Measurements from ENCODE around the gene ZNF608. TPM values are rescaled to one million over a fixed set of nuclear protein-coding genes. Genes with fewer than 3 reads are reported as not detected.

The ZNF608 gene
- total and polyA plus RNA-seq, 2 experiments from 2014 or later: 20.5 to 42.4 TPM

- TF ChIP-seq, protein P1, sequence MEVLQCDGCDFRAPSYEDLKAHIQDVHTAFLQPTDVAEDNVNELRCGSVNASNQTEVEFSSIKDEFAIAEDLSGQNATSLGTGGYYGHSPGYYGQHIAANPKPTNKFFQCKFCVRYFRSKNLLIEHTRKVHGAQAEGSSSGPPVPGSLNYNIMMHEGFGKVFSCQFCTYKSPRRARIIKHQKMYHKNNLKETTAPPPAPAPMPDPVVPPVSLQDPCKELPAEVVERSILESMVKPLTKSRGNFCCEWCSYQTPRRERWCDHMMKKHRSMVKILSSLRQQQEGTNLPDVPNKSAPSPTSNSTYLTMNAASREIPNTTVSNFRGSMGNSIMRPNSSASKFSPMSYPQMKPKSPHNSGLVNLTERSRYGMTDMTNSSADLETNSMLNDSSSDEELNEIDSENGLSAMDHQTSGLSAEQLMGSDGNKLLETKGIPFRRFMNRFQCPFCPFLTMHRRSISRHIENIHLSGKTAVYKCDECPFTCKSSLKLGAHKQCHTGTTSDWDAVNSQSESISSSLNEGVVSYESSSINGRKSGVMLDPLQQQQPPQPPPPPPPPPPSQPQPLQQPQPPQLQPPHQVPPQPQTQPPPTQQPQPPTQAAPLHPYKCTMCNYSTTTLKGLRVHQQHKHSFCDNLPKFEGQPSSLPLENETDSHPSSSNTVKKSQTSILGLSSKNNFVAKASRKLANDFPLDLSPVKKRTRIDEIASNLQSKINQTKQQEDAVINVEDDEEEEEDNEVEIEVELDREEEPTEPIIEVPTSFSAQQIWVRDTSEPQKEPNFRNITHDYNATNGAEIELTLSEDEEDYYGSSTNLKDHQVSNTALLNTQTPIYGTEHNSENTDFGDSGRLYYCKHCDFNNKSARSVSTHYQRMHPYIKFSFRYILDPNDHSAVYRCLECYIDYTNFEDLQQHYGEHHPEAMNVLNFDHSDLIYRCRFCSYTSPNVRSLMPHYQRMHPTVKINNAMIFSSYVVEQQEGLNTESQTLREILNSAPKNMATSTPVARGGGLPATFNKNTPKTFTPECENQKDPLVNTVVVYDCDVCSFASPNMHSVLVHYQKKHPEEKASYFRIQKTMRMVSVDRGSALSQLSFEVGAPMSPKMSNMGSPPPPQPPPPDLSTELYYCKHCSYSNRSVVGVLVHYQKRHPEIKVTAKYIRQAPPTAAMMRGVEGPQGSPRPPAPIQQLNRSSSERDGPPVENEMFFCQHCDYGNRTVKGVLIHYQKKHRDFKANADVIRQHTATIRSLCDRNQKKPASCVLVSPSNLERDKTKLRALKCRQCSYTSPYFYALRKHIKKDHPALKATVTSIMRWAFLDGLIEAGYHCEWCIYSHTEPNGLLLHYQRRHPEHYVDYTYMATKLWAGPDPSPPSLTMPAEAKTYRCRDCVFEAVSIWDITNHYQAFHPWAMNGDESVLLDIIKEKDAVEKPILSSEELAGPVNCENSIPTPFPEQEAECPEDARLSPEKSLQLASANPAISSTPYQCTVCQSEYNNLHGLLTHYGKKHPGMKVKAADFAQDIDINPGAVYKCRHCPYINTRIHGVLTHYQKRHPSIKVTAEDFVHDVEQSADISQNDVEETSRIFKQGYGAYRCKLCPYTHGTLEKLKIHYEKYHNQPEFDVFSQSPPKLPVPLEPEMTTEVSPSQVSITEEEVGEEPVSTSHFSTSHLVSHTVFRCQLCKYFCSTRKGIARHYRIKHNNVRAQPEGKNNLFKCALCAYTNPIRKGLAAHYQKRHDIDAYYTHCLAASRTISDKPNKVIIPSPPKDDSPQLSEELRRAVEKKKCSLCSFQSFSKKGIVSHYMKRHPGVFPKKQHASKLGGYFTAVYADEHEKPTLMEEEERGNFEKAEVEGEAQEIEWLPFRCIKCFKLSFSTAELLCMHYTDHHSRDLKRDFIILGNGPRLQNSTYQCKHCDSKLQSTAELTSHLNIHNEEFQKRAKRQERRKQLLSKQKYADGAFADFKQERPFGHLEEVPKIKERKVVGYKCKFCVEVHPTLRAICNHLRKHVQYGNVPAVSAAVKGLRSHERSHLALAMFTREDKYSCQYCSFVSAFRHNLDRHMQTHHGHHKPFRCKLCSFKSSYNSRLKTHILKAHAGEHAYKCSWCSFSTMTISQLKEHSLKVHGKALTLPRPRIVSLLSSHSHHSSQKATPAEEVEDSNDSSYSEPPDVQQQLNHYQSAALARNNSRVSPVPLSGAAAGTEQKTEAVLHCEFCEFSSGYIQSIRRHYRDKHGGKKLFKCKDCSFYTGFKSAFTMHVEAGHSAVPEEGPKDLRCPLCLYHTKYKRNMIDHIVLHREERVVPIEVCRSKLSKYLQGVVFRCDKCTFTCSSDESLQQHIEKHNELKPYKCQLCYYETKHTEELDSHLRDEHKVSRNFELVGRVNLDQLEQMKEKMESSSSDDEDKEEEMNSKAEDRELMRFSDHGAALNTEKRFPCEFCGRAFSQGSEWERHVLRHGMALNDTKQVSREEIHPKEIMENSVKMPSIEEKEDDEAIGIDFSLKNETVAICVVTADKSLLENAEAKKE (CRISPR knock-in tag; IDR thresholded peaks at IDR 0.05): no peak
- TF ChIP-seq JUNB (IDR thresholded peaks at IDR 0.05; ENCODE audit: unreplicated experiment): no peak
- no peak for TF ChIP-seq EZH2 (IDR thresholded peaks at IDR 0.05; ENCODE audit: low read depth, unreplicated experiment)
- TF ChIP-seq NANOG (IDR thresholded peaks at IDR 0.05; ENCODE audit: borderline replicate concordance): no peak
These were observed 42.7 kb upstream of the ZNF608 start (continued) for GRCh38 chr5:124789104-124789605.

DNA sequence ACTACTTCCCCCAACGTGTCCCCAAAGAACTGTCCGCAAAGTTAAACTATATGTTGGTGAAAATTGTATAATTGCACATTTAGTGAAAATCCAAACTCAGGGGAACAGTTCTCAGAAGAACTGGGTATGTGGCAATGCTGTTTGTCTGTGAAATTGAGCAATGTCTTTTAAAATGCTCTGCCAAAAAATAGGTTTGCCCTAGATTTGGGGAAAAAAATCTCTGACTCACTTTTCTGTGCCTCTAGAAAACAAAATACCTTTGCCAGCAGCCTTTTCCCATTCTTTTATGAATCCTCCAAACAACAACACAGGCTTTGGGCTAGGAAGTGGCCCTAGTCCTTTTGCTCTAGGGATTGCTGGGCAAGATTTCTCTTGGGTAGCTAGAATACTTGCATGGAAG is 37.4 kb upstream of the ZNF608 start:
- Mint-ChIP-seq H3K36me3 (ENCODE audit: low read depth) (no peaks in the 10 kb centered on the region), H3K4me1 (no peaks in the 10 kb centered on the region), H3K4me3 (no peak overlapping the region), H3K9me3 (no peaks in the 10 kb centered on the region; the same call in 2 of the 3 replicates), H3K27me3 (ENCODE audit: insufficient read depth, low read depth, poor library complexity) (peaks cover 6% of the 10 kb centered on the region), H3K27ac (no peak overlapping the region)
- Histone ChIP-seq H3K4me2 (no peak overlapping the region), H3K4me1 (ENCODE audit: insufficient read depth) (no peaks in the 10 kb centered on the region), H3K79me2 (replicated peaks; ENCODE audit: insufficient read depth) (no peaks in the 10 kb centered on the region), H2AFZ (no peak overlapping the region), H3K4me3 (no peak overlapping the region), H3K27ac (ENCODE audit: low read depth) (no peak overlapping the region), H4K20me1 (replicated peaks; ENCODE audit: insufficient read depth) (no peaks in the 10 kb centered on the region), H3K27me3 (ENCODE audit: insufficient read depth) (no peaks in the 10 kb centered on the region), H3K9me2 (ENCODE audit: insufficient read depth) (peaks cover 18% of the 10 kb centered on the region), H3F3A (replicated peaks; ENCODE audit: low read depth) (no peaks in the 10 kb centered on the region), H3K36me3 (ENCODE audit: insufficient read depth) (no peaks in the 10 kb centered on the region)
- ATAC-seq (no peak), DNase-seq (ENCODE audit: low spot score) (no peak)
- no peak for TF ChIP-seq ZNF114 (CRISPR knock-in tag; IDR thresholded peaks at IDR 0.05)
- TF ChIP-seq JUNB (IDR thresholded peaks at IDR 0.05; ENCODE audit: unreplicated experiment): no peak
- TF ChIP-seq ZNF331 (CRISPR knock-in tag; IDR thresholded peaks at IDR 0.05; ENCODE audit: low read depth): no peak
- no peak for TF ChIP-seq EZH2phosphoT487 (IDR thresholded peaks at IDR 0.05; ENCODE audit: unreplicated experiment)
- TF ChIP-seq CREB1 (CRISPR knock-in tag; IDR thresholded peaks at IDR 0.05; ENCODE audit: low read depth): no peak
- no peak for TF ChIP-seq POLR2AphosphoS5 (IDR thresholded peaks at IDR 0.05; ENCODE audit: low read depth)
- TF ChIP-seq, protein P2, sequence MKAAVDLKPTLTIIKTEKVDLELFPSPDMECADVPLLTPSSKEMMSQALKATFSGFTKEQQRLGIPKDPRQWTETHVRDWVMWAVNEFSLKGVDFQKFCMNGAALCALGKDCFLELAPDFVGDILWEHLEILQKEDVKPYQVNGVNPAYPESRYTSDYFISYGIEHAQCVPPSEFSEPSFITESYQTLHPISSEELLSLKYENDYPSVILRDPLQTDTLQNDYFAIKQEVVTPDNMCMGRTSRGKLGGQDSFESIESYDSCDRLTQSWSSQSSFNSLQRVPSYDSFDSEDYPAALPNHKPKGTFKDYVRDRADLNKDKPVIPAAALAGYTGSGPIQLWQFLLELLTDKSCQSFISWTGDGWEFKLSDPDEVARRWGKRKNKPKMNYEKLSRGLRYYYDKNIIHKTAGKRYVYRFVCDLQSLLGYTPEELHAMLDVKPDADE (IDR thresholded peaks at IDR 0.05): no peak
- no peak for TF ChIP-seq STAT1 (IDR thresholded peaks at IDR 0.05; ENCODE audit: unreplicated experiment)
- TF ChIP-seq EZH2 (IDR thresholded peaks at IDR 0.05; ENCODE audit: low read depth, unreplicated experiment): no peak
- TF ChIP-seq, protein P3, sequence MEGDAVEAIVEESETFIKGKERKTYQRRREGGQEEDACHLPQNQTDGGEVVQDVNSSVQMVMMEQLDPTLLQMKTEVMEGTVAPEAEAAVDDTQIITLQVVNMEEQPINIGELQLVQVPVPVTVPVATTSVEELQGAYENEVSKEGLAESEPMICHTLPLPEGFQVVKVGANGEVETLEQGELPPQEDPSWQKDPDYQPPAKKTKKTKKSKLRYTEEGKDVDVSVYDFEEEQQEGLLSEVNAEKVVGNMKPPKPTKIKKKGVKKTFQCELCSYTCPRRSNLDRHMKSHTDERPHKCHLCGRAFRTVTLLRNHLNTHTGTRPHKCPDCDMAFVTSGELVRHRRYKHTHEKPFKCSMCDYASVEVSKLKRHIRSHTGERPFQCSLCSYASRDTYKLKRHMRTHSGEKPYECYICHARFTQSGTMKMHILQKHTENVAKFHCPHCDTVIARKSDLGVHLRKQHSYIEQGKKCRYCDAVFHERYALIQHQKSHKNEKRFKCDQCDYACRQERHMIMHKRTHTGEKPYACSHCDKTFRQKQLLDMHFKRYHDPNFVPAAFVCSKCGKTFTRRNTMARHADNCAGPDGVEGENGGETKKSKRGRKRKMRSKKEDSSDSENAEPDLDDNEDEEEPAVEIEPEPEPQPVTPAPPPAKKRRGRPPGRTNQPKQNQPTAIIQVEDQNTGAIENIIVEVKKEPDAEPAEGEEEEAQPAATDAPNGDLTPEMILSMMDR (conservative IDR thresholded peaks at IDR 0.05; ENCODE audit: low read depth in 2 of 2): no peak
- TF ChIP-seq NANOG (IDR thresholded peaks at IDR 0.05; ENCODE audit: borderline replicate concordance): no peak
- TF ChIP-seq REST (IDR thresholded peaks at IDR 0.05; ENCODE audit: unreplicated experiment): no peak

Data from GM23338 (cell line).